ENCODE results near the gene CCL14.
"Not testable (repeated sequence)": the region's sequence is repeated elsewhere in the genome, so short reads cannot be mapped to it uniquely, and the experiment has no call there.

CCL14 gene

GRCh38 chr17:35986643-35987042 lies at the start of gene CCL14:
CCL14 (minus strand) TSS chr17:35986729; CDS start chr17:35986649, 80 bp downstream.
- DNase-seq: no peak

GRCh38 chr17:36036235-36036634 lies 49.7 kb upstream of the CCL14 start:
- DNase-seq: no peak

- DNase-seq: no peak
Measured at GRCh38 chr17:36034127-36034526, 47.6 kb upstream of the CCL14 start.

- no peak for DNase-seq
Measured at GRCh38 chr17:36030956-36031355, 44.4 kb upstream of the CCL14 start.

- DNase-seq: no peak
Measured at GRCh38 chr17:36027761-36028160, 41.2 kb upstream of the CCL14 start.

GRCh38 chr17:36024106-36024869 lies 37.8 kb upstream of the CCL14 start:
- no peak for DNase-seq

- DNase-seq: no peak
Measured at GRCh38 chr17:36019423-36019822, 32.9 kb upstream of the CCL14 start.

GRCh38 chr17:36017799-36018198 lies 31.3 kb upstream of the CCL14 start, which contains the start of gene CCL23:
CCL23 (minus strand) TSS chr17:36017972; CDS start chr17:36017897, 75 bp downstream.
- DNase-seq: no peak

GRCh38 chr17:36016555-36016954 lies 30.0 kb upstream of the CCL14 start:
- DNase-seq: no peak

- not testable (repeated sequence) for DNase-seq
Measured at GRCh38 chr17:36015895-36016294, 29.4 kb upstream of the CCL14 start.

- DNase-seq: no peak
Measured at GRCh38 chr17:36014946-36015345, 28.4 kb upstream of the CCL14 start.

- DNase-seq: no peak
Measured at GRCh38 chr17:36011201-36011600, 24.7 kb upstream of the CCL14 start.

- no peak for DNase-seq
Measured at GRCh38 chr17:36008998-36009665, 22.6 kb upstream of the CCL14 start.

- DNase-seq: no peak
Measured at GRCh38 chr17:36004594-36005108, 18.1 kb upstream of the CCL14 start.

- DNase-seq: no peak
Measured at GRCh38 chr17:36002631-36003030, 16.1 kb upstream of the CCL14 start.

GRCh38 chr17:36001862-36002603 lies 15.5 kb upstream of the CCL14 start:
- no peak for DNase-seq

- DNase-seq: no peak
Measured at GRCh38 chr17:36001110-36001771, 14.7 kb upstream of the CCL14 start, which contains the start of gene CCL15. CCL15 (minus strand) TSS chr17:36001553; CDS start chr17:36001492, 61 bp downstream.

GRCh38 chr17:36000732-36001109 lies 14.2 kb upstream of the CCL14 start:
- no peak for DNase-seq

GRCh38 chr17:35998756-35999155 lies 12.2 kb upstream of the CCL14 start:
- no peak for DNase-seq

- no peak for DNase-seq
Measured at GRCh38 chr17:35998018-35998545, 11.6 kb upstream of the CCL14 start.

GRCh38 chr17:35995346-35995745 lies 8.8 kb upstream of the CCL14 start:
- not testable (repeated sequence) for DNase-seq

GRCh38 chr17:35991075-35991474 lies 4.5 kb upstream of the CCL14 start:
- no peak for DNase-seq
